ENCODE measurements around the gene LIPC.

LIPC gene

DNA sequence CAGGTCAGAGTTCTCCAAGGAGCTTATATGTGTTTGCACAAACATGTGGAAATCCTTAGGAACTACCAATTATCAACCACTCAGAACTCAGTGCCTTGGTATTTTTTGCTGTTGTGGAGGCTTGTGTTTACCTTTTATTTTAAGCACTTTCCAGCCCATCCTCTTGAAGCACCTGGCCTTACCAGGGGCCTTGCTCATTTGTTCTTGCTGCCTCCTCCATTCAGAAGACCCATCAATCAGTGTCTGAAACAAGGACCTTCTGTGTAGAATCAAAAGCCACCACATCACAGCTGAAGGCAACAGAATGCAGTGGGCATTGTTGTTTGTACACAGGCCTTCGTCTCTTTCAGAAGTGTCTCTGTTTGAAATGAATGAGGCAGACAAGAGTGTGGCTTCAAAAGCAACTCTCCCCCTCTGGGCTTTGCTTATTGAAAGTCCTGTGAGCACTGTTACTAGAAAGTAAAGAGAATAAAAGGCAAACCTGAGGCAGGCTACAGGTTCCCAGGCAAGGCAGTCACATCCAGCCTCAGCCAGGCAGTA lies 24.5 kb upstream of the LIPC start:
- no peak for DNase-seq

DNA sequence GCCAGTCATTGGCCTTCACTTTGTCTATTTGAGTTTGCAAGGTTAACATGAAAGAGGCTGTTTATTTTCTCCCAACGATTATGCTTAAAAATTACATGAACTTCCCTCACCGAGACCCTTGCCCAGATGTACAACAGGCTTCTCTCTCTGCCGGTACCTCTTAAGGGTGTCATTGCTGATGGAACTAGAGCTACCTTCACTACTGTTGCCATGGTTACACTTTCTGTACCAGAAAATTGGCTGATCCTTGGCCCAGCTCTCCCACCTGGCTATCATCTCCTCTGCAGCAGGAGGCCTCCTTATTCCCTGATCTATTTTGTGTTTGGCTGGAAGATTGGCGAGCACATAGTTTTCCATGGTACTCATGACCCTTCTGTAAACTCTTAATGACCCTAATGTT lies 24.0 kb upstream of the LIPC start:
- no peak for DNase-seq

DNA sequence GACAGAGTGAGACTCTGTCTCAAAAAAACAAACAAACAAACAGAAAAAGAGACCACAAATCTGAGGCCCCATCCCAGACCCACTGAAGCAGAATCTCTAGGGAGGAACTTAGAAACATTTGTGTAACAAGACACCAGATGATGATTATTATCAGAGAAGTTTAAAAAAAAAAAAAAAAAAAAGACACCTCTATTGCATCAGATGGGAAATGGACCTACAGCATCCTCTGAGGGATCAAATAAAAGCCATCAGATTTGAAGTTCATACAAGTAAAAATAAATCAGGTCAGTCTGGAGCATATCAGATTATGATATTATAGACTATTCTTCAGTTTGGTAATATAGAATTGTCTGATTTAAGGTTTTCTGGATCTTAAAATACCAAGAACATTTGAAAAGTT lies 21.9 kb upstream of the LIPC start:
- no peak for DNase-seq

DNA sequence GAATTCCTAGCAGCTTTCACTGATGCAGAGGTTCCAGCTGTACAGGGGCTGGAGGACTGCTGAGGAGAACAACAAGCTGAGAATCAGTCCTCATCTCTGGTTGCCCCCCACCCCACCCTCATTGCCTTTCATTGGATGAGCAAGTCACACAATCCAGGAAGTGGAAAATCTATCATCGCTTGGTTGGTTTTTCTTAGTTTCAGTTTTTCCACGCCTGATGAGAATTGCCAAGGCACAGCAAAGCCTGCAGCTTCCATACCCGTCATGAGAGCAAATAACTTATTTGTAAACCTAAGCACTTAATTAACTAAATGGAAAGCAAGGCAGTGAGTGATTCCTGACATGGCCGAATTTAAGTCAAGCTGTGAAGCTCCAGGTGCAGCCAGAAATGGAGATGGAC lies 21.4 kb upstream of the LIPC start:
- no peak for DNase-seq

DNA sequence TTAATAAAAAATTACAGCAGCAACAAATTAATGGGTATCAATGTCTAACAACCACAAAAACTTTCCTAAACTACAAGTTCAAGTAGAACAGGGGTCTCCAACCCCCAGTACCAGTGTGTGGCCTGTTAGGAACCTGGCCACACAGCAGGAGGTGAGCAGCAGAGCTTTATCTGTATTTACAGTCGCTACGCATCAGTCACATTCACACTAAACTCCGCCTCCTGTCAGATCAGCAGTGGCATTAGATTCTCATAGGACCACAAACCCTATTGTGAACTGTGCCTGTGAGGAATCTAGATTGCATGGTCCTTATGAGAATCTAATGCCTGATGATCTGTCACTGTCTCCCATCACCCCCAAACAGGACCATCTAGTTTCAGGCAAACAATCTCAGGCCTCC lies 18.5 kb upstream of the LIPC start:
- DNase-seq: no peak

DNA sequence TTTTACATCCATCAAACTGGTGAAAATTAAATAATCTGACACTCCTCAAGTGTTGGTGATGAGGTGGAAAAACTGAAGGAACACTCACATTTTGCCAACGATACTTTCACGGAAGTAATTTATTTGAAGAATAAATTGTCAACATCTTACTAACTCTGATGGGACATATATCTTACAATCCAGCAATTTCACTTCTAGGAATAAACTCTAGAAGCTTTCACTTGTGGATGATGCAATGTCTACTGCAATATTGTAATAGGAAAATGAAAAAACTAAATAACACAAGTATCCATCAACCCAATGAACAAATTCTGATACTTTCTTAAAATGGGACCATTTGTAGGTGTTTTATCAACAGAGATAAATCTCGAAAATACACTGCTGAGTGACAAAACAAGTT lies 16.2 kb upstream of the LIPC start:
- no peak for DNase-seq

DNA sequence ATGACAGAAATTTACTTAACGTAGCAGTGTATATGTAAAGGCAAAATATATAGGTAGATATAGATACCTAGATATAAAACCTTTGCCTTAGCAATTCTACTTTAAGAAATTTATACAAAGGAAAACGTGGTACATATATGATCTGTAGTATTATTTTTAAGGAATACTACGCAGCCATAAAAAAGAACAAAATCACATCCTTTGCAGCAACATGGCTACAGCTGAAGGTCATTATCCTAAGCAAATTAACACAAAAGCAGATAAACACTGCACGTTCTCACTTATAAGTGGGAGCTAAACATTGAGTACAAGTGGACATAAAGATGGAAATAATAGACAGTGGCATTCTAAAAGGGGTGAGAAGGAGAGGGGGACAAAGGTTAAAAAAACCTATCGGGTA lies 14.8 kb upstream of the LIPC start:
- DNase-seq: no peak

DNA sequence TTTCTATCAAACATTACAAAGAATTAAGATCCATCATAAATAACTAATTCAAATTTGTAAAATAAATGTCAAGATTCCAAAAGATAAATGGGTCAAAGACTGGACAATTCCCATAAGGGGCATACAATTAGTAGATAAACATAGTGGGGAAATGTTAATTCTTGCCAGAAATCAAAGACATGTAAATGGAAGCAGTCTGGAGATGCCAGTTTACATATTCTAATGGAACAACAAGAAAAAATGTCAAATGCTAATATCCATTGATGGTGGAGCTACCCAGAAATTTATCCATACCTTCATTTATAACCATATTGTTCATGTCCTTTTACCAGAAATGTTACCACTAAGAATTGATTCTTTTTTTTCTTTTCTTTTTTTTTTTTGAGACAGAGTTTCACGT lies 13.7 kb upstream of the LIPC start:
- DNase-seq: no peak

DNA sequence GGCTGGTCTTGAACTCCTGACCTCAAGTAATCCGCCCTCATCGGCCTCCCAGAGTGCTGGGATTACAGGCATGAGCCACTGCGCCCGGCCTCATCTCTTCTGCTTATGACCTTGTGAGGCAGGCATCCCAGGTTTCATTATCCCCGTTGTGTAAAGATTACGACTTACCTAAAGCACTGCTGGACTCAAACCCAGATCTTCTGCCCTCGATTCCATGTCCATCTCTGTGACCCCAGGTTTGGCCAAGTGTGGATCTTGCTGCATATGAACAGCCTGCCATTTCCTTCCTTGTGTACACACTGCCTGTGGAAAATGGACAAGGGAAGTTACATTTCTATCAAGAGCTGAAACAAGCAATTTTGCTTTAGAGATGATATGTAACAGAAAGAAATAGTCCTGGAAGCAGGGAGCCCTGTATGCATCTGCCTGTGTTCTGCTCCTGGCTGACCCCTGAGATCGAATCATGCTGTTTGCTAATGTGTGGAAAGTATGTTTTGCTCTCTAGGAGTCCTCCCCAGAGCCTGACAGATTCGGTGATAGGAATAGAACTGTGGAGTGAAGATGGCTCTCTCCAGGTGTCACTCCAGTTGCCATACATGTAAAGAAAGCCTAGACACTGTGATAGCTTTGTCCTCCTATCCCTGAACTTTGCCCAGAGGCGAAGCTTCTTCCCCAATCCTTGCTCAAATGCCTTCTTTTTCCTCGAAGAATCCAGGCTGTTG lies 11.8 kb upstream of the LIPC start:
- DNase-seq: no peak

DNA sequence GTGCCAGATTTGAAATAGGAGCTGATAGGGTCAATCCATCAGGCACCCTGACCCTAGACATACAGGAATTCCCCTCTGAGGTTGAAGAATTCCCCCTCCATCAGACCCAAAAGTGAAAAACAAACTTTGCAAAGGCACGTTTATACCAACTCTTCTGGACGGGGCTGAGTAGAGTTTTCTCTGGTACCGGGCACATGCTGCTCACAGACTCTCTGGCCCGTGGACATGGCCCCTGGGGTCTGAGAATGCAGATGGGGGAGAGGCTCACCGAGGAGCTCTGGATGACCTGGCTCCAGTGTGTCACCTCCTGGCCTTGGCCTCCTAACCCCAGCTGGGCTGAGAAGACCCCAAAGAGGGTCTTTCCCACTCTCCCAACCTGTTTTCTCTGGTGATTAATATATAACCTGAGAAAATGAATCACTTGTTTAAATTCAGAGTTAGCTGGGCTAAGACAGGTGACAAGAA lies 11.2 kb upstream of the LIPC start:
- no peak for DNase-seq

DNA sequence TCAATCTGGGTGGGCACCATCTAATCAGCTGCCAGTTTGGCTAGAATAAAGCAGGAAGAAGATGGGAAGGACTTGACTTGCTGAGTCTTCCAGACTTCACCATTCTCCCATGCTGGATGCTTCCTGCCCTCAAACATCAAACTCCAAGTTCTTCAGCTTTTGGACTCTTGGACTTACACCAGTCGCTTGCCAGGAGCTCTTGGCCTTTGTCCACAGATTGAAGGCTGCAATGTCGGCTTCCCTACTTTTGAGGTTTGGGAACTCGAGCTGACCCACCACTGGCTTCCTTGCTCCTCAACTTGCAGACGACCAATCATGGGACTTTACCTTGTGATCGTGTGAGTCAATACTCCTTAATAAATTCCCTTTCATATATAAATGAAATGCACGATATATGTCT lies 8.6 kb upstream of the LIPC start:
- DNase-seq: no peak

DNA sequence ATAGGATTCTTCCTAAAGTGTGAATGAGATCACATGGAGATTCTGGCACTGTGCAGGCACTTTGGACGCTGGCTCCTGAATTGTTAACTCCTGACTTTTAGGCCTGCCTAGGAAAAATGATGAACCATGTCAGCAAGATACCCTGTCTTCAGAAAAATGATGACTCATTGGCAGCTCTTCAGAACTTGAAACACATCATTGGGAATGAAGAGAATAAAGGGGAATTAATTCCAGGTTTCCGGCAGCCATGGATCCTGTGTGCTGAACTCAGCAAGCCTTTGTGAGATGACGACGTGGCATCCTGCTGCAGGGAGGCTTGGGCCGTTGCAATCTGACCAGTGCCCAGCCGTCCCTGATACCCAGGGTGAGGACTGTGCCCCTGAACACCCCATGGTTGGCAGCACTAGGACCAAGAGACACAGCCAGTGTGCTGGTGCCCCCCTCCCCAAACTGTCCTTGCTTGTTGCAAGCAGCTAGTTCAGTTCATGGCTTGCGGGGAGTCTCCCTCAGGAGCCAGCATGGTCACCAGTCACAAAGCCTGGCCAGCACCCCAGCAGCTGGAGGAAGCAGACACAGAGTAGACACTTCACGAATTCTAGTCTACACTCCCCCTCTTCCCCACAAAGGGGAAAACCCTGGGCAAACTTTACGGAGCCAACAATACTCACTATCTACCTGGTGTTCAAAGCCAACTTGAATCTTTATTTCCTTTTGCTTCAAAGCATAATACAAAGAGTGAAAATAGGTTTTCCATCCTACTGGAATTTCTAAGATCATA lies 7.8 kb upstream of the LIPC start:
- DNase-seq: no peak

DNA sequence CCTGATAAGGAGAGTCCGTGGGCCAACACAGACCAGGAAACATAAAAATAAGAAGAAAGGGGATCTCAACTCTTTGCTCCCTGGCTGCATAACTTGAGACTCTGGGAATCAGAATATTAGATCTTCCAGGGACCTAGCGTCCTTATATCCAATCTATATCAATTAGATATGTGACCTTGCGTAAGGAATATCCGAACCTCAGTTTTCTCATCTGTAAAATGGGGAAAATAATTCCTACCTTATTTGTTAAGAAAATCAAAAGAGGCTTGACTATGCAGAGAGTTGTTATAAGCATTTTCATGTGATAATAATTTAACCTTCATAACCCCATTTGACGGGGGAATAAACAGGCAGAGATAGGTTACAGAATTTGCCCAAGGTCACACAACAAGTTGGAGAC lies 7.1 kb upstream of the LIPC start:
- DNase-seq: no peak

DNA sequence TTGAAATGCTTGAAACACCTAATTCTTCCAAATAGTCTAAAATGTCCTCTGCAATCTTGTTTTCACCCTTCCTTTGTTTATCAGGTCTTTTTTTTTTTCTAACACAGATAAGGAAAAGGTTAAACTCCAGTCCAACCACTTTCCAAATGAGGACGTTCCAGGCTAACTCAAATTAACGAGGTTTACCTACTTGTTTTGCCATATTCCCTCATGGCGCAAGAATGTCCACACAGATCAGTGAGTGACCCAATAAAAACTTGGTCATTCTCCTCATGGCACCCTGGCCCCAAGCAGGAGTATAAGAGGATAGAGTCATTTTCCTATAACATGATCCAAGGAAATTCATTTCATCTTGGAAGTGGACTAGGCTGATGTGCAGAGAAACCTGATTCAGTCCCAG lies 6.6 kb upstream of the LIPC start:
- DNase-seq: no peak

DNA sequence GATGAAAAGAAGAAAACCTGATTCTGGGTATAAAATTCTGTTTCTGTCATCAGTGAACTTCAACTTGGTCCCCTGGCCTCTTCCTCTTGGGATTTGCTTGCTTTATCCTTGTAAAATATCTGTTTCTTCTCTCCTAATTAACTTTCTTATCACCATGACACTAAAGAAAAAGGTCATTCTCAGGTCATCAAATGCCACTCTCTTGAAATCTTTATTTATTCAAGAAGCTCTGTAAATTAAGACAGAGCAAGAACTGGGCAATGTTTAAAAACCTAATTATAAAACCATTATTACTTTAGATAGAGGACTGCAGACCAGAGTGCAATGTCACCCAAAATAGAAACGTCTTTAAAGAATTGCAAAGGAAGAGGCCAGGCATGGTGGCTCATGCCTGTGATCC lies 6.0 kb upstream of the LIPC start:
- no peak for DNase-seq

DNA sequence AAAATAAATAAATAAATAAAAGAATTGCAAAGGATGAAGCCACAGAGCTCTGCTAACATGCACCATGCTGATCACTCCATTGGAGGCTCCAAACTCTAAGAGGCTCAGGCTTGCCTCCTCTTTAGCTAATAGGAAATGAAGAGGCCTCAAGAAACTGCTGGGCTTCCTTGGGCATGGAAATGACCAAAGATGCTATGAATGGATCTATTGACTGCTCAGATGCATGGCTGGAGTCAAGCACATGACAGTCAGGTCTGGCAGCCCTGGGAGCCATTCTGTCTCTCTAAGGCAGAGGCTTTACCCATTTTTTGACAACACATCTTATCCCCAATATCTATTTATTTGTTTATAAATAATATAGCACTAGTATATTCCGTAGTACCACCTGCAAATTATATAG lies 5.3 kb upstream of the LIPC start:
- no peak for DNase-seq

DNA sequence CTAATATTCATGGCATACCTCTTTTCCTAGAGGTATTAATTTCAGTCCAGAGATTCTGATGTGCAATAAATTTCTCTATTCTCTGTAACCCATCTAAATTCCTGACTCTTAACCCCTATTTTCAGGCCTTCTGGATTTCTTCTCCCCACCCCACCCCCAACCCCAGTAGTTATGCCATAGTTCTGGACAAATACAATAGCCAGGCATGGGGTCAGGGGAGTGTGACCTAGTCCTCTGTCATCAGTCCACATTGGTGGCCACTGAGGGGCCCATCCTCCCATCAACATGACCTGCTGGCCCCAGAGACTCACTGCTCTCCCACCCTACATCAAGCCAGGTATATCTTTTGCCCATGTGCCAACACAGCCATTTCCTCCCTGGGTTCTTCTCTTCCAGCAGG lies 3.8 kb upstream of the LIPC start:
- DNase-seq: no peak

DNA sequence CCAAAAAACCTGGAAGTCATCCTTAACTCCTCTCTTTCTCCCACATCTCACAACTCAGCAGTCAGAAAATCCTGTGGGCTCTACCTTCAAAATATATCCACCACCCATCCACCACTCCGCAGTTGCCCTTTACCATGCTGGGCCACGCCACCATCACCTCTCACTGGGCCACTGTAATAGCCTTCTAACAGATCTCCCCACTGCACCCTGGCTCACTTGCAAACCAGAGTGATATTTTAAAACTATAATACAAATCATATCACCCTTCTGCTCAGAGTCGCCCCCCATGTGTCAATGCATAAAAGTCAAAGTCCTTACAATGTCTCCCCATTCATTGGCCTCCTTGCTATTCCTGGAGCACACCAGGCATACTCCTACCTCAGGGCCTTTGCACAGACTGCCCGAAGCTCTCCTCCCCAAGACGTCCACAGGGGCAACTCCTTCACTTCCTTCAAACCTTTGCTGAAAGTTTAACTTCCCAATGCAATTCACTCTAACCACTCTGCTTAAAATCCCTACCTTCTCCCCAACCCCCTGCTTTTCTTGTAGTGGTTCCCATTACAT lies 1.5 kb upstream of the LIPC start:
- DNase-seq: no peak

DNA sequence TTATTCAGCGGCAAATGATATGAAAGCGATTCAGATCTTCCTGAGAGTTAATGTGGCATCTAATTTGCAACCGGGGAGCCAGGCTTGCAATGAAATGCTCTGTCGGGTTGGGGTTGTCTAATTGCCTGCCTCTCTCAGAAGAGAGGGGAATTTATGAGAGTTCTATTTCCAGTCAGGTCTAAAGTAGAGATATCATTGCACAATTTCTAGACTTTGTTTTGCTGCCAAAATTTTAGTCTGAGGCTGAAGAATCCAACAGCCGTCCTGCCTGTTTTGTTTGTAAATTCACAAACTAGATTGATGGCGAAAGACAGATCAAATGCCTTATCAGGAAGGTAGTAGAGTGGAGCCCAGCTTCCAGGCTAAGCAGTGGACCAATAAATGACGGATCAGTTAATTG lies 610 bp downstream of the LIPC start:
- no peak for DNase-seq

DNA sequence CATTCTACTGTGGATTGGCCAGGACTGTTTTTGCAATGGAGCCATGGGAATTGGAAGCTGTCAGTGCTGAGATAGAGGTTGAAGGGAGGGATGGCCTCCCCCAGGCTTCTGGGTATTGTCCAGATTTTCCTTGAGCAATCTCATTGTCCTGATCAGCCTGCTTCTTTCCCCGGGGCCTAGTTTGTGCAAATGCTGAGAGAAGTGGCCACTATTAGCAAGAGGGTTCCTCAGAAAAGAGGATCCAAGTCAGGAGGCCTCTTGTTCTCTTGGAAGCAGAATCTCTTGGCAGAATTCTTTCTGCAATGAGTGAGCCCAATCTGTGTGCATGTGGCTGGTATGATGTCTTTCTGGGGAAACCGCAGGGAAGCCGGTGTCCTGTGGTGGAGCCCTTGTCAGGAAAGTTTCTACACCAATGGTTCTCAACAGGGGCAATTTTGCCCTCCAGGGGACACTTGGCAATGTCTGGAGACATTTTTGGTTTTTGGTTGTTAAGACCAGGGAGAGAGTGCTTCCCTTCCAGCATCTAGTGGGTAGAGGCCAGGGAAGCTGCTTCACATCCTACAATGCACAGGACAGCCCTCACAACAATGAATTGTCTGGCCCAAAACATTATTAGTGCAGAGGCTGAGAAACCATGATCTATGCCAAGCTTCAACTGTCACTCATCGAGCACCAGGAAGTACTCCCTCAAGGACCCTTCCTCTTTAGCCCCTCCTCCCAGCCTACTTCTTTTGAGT lies 2.0 kb downstream of the LIPC start:
- no peak for DNase-seq

DNA sequence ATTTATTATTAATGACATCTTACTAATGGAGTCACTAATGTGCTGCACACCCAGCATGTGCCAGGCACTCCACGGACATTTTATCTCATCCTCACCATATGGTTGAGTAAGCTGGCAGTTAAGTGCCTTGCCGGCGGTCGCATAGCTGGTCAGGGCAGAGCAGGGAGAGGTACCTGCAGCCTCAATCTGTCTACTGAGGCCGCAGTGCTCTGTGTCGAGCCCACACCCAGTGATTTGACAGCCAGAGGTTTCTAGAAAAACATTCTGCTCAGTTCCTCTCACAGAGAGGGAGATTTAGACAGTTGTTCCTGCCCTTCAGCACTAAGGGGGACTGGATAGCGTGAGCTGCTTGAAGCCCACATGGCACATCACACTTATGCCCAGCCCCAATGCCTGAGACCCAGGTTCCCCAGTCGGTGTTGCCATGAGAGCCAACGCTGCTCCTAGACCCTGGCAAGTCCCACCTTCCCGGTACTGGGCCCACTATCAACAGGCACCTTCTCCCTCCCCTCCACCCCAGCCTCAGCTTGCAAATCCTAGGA lies 2.6 kb downstream of the LIPC start:
- DNase-seq: no peak

DNA sequence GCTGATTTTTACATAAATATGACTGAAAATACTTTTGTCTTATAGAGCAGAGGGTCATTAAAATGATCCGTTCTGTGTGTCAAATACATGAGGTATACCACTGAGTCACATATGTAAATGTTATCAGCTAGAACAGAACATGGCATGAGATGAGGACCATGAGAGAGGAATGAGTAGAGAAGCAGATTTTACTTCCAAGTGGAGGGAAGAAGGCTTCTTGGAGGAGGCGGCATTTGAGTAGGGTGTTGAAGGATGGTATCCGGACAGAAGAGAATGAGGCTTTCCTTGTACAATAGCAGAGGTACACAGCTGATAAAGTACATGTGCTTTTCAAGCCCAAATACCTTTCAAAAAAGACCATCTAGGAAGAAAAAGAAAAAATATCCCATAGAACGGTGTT lies 4.8 kb downstream of the LIPC start:
- no peak for DNase-seq

DNA sequence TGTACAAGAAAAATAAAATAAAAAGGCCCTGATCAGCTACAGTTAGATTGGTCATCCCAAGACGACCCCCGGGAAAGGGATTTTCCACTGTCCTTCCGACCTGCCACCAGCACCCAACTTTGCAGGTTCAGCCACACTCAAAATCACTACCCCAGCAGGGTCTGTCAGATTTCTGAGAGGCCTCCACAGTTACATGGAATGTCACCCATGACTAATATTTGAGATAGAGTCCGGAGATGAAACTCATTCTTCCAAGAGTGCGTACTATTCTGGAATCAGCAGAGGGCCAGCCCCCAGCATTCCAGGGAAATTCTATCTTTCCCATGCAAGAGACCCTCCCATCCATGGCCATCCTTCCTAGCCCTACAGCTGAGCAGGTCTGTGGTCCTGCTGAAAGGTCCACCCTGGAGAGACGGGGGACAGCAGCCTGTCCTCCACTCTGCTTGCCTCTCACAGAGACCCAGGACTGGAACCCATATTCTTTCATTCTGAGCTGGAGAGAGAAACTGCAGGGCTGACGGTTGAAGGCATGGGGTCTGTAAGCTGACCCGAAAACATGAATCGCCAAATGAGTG lies 5.8 kb downstream of the LIPC start:
- no peak for DNase-seq
